ENCODE measurements around the gene FAM50B. TPM values are rescaled to one million over a fixed set of nuclear protein-coding genes. Genes with fewer than 3 reads are reported as not detected.

Gene FAM50B
- total and polyA plus RNA-seq, 2 of the 13 experiments (the other 11 are each of a cell fraction or from before 2014, with no cell fraction given), result 0.05 TPM; not detected in 1

DNA sequence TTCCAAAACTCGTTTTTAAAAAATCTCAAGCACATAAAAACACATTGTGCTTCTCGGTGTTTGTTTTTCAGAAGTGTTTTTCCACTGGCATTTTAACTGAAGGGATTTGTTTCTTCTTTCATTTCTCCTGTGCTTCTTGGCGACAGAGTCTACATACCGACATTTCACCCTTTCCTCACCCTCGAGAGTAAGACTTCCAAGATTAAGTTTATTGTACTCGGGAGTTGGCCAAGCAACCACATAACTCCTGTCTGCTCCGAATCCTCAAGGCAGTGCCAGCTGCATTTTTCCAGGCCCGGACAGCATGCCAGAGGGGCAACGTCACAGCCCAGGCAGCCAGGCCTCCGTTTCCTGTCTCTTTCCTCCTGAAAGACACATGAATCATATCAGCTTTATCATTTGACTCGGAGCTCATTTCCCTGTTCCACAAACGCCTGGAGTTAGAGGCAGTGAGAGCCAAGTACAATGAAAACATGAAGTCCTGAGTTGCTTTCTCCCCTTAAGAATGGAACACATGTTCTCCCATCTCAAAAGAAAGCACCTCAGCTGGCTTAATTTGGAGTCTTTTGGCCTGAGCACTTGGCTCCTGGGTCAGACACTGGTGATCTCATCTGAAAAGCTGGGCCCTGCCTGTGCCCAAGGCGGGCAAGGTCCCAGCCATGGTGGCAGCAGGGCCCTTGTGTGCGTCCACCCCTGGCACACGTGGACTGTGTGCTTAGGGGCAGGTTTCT lies 23.2 kb upstream of the FAM50B start (continued):
- TF ChIP-seq, protein P1, sequence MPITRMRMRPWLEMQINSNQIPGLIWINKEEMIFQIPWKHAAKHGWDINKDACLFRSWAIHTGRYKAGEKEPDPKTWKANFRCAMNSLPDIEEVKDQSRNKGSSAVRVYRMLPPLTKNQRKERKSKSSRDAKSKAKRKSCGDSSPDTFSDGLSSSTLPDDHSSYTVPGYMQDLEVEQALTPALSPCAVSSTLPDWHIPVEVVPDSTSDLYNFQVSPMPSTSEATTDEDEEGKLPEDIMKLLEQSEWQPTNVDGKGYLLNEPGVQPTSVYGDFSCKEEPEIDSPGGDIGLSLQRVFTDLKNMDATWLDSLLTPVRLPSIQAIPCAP (CRISPR knock-in tag; IDR thresholded peaks at IDR 0.05; ENCODE audit: low read depth), result no peak
- TF ChIP-seq, protein P2, sequence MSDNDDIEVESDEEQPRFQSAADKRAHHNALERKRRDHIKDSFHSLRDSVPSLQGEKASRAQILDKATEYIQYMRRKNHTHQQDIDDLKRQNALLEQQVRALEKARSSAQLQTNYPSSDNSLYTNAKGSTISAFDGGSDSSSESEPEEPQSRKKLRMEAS (IDR thresholded peaks at IDR 0.05), result peak; percentile 67; the same call in 1 of the 2 replicates
- TF ChIP-seq KLF16 (CRISPR knock-in tag; IDR thresholded peaks at IDR 0.05) (peak in 1 of 2 experiments; percentile 19; a peak in 1 of 4 replicates), ZEB1 (IDR thresholded peaks at IDR 0.05; ENCODE audit: insufficient replicate concordance, low read depth) (no peak), ZNF747 (CRISPR knock-in tag; IDR thresholded peaks at IDR 0.05; ENCODE audit: borderline replicate concordance) (no peak), HNRNPK (IDR thresholded peaks at IDR 0.05; ENCODE audit: low read depth, low read length, poor library complexity, severe bottlenecking) (no peak), KLF13 (CRISPR knock-in tag; IDR thresholded peaks at IDR 0.05) (no peak), RAD51 (IDR thresholded peaks at IDR 0.05; ENCODE audit: borderline replicate concordance) (no peak), ZNF430 (CRISPR knock-in tag; IDR thresholded peaks at IDR 0.05) (0 out of 2 replicates have a peak, but pooled peaks have one; percentile 31), JUN (CRISPR knock-in tag; IDR thresholded peaks at IDR 0.05) (peak; percentile 53; the same call in 1 of the 2 replicates), ZNF790 (CRISPR knock-in tag; IDR thresholded peaks at IDR 0.05; ENCODE audit: borderline replicate concordance) (no peak), ZBTB38 (CRISPR knock-in tag; IDR thresholded peaks at IDR 0.05) (no peak), GABPA (IDR thresholded peaks at IDR 0.05; ENCODE audit: low read depth, low read length) (no peak), GABPA (CRISPR knock-in tag; IDR thresholded peaks at IDR 0.05; ENCODE audit: low read depth) (no peak), ZNF629 (CRISPR knock-in tag; conservative IDR thresholded peaks at IDR 0.05) (no peak), ZNF251 (CRISPR knock-in tag; IDR thresholded peaks at IDR 0.05) (no peak), HCFC1 (IDR thresholded peaks at IDR 0.05; ENCODE audit: low read depth, low read length) (no peak), CENPX (CRISPR knock-in tag; IDR thresholded peaks at IDR 0.05) (no peak), HNRNPH1 (optimal IDR thresholded peaks at IDR 0.05; ENCODE audit: low read depth, low read length) (no peak), ZNF670 (CRISPR knock-in tag; IDR thresholded peaks at IDR 0.05; ENCODE audit: borderline replicate concordance) (no peak), NCOA1 (CRISPR knock-in tag; IDR thresholded peaks at IDR 0.05) (no peak)
- TF ChIP-seq, protein P3, sequence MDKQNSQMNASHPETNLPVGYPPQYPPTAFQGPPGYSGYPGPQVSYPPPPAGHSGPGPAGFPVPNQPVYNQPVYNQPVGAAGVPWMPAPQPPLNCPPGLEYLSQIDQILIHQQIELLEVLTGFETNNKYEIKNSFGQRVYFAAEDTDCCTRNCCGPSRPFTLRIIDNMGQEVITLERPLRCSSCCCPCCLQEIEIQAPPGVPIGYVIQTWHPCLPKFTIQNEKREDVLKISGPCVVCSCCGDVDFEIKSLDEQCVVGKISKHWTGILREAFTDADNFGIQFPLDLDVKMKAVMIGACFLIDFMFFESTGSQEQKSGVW (CRISPR knock-in tag; IDR thresholded peaks at IDR 0.05; ENCODE audit: borderline replicate concordance), result no peak
- TF ChIP-seq, protein P4, sequence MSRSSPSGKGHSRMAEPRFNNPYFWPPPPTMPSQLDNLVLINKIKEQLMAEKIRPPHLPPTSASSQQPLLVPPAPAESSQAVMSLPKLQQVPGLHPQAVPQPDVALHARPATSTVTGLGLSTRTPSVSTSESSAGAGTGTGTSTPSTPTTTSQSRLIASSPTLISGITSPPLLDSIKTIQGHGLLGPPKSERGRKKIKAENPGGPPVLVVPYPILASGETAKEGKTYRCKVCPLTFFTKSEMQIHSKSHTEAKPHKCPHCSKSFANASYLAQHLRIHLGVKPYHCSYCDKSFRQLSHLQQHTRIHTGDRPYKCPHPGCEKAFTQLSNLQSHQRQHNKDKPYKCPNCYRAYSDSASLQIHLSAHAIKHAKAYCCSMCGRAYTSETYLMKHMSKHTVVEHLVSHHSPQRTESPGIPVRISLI (CRISPR knock-in tag; IDR thresholded peaks at IDR 0.05; ENCODE audit: borderline replicate concordance), result no peak
- TF ChIP-seq, protein P5, sequence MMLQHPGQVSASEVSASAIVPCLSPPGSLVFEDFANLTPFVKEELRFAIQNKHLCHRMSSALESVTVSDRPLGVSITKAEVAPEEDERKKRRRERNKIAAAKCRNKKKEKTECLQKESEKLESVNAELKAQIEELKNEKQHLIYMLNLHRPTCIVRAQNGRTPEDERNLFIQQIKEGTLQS (CRISPR knock-in tag; IDR thresholded peaks at IDR 0.05), result peak; percentile 66
- TF ChIP-seq, protein P6, sequence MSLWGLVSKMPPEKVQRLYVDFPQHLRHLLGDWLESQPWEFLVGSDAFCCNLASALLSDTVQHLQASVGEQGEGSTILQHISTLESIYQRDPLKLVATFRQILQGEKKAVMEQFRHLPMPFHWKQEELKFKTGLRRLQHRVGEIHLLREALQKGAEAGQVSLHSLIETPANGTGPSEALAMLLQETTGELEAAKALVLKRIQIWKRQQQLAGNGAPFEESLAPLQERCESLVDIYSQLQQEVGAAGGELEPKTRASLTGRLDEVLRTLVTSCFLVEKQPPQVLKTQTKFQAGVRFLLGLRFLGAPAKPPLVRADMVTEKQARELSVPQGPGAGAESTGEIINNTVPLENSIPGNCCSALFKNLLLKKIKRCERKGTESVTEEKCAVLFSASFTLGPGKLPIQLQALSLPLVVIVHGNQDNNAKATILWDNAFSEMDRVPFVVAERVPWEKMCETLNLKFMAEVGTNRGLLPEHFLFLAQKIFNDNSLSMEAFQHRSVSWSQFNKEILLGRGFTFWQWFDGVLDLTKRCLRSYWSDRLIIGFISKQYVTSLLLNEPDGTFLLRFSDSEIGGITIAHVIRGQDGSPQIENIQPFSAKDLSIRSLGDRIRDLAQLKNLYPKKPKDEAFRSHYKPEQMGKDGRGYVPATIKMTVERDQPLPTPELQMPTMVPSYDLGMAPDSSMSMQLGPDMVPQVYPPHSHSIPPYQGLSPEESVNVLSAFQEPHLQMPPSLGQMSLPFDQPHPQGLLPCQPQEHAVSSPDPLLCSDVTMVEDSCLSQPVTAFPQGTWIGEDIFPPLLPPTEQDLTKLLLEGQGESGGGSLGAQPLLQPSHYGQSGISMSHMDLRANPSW (CRISPR knock-in tag; IDR thresholded peaks at IDR 0.05; ENCODE audit: borderline replicate concordance), result no peak

Measured in HepG2 (cell line).